ENCODE results near the gene GNG4. TPM values are rescaled to one million over a fixed set of nuclear protein-coding genes. Genes with fewer than 3 reads are reported as not detected.

The GNG4 gene
- total RNA-seq, 1 experiment from 2014 or later = 34.4 TPM

GRCh38 chr1:235584973-235585372, 64.6 kb downstream of the GNG4 start:
- peaks cover 21 to 25% of the 10 kb centered on the region in 2 experiments for H3K9me3 Mint-ChIP-seq

More at GRCh38 chr1:235584973-235585372, 64.6 kb downstream of the GNG4 start:
- no peak overlapping the region for H3K14ac ChIP-seq (ENCODE audit: insufficient read depth, low read length)
- H4K5ac ChIP-seq (ENCODE audit: insufficient read length, low read depth, low read length) = no peak overlapping the region
- H4K20me1 ChIP-seq (ENCODE audit: control insufficient read depth, insufficient read depth, insufficient read length) = no peaks in the 10 kb centered on the region
- H3K4me1 ChIP-seq (ENCODE audit: insufficient read depth, low read length) = no peaks in the 10 kb centered on the region
- no peaks in the 10 kb centered on the region for H3K79me2 ChIP-seq (ENCODE audit: insufficient read depth, low read length)
- no peak overlapping the region for H2AFZ ChIP-seq (ENCODE audit: low read length)
- no peak overlapping the region for H3K4me2 ChIP-seq (ENCODE audit: insufficient read depth, insufficient read length, low read length)
- no peak overlapping the region for H4K8ac ChIP-seq (replicated peaks; ENCODE audit: insufficient read length, low read depth, low read length)
- Mint-ChIP-seq H3K27me3 (ENCODE audit: low read depth) (no peaks in the 10 kb centered on the region; the same call in 1 of the 2 replicates), H3K36me3 (ENCODE audit: insufficient read depth in 1 of 3, low read depth in 3 of 3) (peaks cover 54 to 62% (median 56%) of the 10 kb centered on the region in 3 experiments), H3K4me1 (peaks cover 3 to 5% of the 10 kb centered on the region in 2 experiments), H3K4me3 (no peak overlapping the region), H3K27ac (peak overlapping the region in 1 of 3 experiments; percentile 85; a peak in 1 of 7 replicates)
- no peaks in the 10 kb centered on the region for H3K27me3 ChIP-seq (ENCODE audit: insufficient read depth, low read length)
- no peak overlapping the region for H3T11ph ChIP-seq (ENCODE audit: low read length)
- no peak overlapping the region for H2BK12ac ChIP-seq (ENCODE audit: insufficient read length, low read depth, low read length)
- H3K23me2 ChIP-seq (ENCODE audit: insufficient read length, low read depth, low read length, poor library complexity, severe bottlenecking) = no peaks in the 10 kb centered on the region
- WGBS (ENCODE audit: extremely low coverage, insufficient read length, low lambda C conversion rate) = no CpG with 5 or more reads among the region's 2 CpGs
- H4K91ac ChIP-seq (ENCODE audit: insufficient read length, low read depth, low read length) = no peak overlapping the region
- H3K23ac ChIP-seq (ENCODE audit: insufficient read length, low read depth, low read length) = no peak overlapping the region
- H3K18ac ChIP-seq (ENCODE audit: insufficient read length, low read depth, low read length) = no peak overlapping the region
- no peak overlapping the region for H2BK5ac ChIP-seq (ENCODE audit: insufficient read length, low read length)
- H2BK15ac ChIP-seq (ENCODE audit: low read depth, low read length) = no peak overlapping the region
- TF ChIP-seq CTCF (conservative IDR thresholded peaks at IDR 0.05) = no peak
- H3K79me1 ChIP-seq (ENCODE audit: insufficient read depth, low read depth, low read length, poor library complexity, severe bottlenecking) = no peaks in the 10 kb centered on the region
- no peak overlapping the region for H2BK20ac ChIP-seq (ENCODE audit: low read depth, low read length, poor library complexity, severe bottlenecking)
- no peak overlapping the region for H3K9ac ChIP-seq (ENCODE audit: extremely low read depth, insufficient read length, low read length)
- DNase-seq = no peak
- no peak overlapping the region for H3K27ac ChIP-seq (ENCODE audit: insufficient read length, low read depth, low read length)
- H3K9me3 ChIP-seq (ENCODE audit: control insufficient read depth, low read depth, low read length) = no peaks in the 10 kb centered on the region
- no peak overlapping the region for H2AK5ac ChIP-seq (ENCODE audit: insufficient read length, low read length)
- H2BK120ac ChIP-seq (ENCODE audit: low read depth, low read length, poor library complexity, severe bottlenecking) = no peak overlapping the region
- no peak overlapping the region for H3K56ac ChIP-seq (ENCODE audit: insufficient read length, low read depth, low read length)
- no peak overlapping the region for H3K4ac ChIP-seq (ENCODE audit: low read depth, low read length)
